ENCODE results near the gene DNASE1L2. TPM values are rescaled to one million over a fixed set of nuclear protein-coding genes. Genes with fewer than 3 reads are reported as not detected.

Gene DNASE1L2
- total and polyA plus RNA-seq, 4 donors = 0.13 to 0.67 (median 0.28) TPM

DNA sequence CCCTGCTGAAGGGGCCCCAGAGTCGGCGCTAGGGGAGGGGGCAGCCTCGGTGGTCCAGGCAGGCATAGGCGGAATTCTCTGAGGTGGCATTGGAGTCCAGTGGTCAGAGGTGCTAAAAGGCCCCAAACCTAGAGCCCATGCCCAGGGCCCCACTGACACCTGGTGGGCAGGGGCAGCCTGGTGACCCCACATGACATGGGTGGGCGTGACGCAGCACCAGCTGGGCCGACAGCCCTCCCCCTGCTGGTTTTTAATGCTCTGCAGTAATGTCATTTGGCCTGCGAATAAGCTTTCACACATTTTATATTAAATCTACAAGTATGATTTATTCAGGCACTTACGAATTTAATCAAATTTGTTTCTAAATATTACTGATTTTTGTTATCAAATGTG lies 33.8 kb downstream of the DNASE1L2 start:
- WGBS = 92% methylated on average over 9 of the region's 9 CpGs

More for the DNA sequence above, 33.8 kb downstream of the DNASE1L2 start:
- Histone ChIP-seq H3K27me3 (ENCODE audit: control insufficient read depth in 4 of 4, insufficient read depth in 4 of 4, low read length in 3 of 4) (no peaks in the 10 kb centered on the region), H3K36me3 (ENCODE audit: control insufficient read depth in 4 of 4, insufficient read depth in 3 of 4, low read depth in 1 of 4, low read length in 3 of 4) (no peaks in the 10 kb centered on the region), H3K9me3 (ENCODE audit: control insufficient read depth in 4 of 4, low read length in 3 of 4) (no peaks in the 10 kb centered on the region), H3K27ac (ENCODE audit: low read depth in 1 of 2, low read length in 2 of 2) (no peak overlapping the region), H3K4me1 (ENCODE audit: control insufficient read depth in 4 of 4, insufficient read depth in 4 of 4, low read length in 3 of 4) (peaks cover 11 to 30% (median 24%) of the 10 kb centered on the region in 4 donors), H3K9ac (ENCODE audit: low read depth in 1 of 2, low read length in 2 of 2) (no peak overlapping the region), H3K4me3 (ENCODE audit: low read depth in 1 of 3, low read length in 3 of 3) (no peak overlapping the region)
- DNase-seq (ENCODE audit: low spot score) = no peak
- TF ChIP-seq RXRA (IDR thresholded peaks at IDR 0.05) (no peak), GABPA (IDR thresholded peaks at IDR 0.05 in 1 of 2, conservative IDR thresholded peaks at IDR 0.05 in 1 of 2) (no peak), ZBTB33 (IDR thresholded peaks at IDR 0.05) (no peak), EGR1 (IDR thresholded peaks at IDR 0.05; ENCODE audit: low read depth in 2 of 2) (no peak), REST (IDR thresholded peaks at IDR 0.05) (no peak), SP1 (IDR thresholded peaks at IDR 0.05) (no peak), HNF4A (conservative IDR thresholded peaks at IDR 0.05) (no peak), FOXA2 (IDR thresholded peaks at IDR 0.05) (no peak), ATF3 (IDR thresholded peaks at IDR 0.05) (no peak), RAD21 (IDR thresholded peaks at IDR 0.05) (no peak), FOXA1 (IDR thresholded peaks at IDR 0.05) (no peak), MAX (IDR thresholded peaks at IDR 0.05) (no peak), CTCF (IDR thresholded peaks at IDR 0.05; ENCODE audit: low read depth, low read length, missing input control) (no peak), NR2F2 (IDR thresholded peaks at IDR 0.05) (no peak), HNF4G (IDR thresholded peaks at IDR 0.05) (no peak)

Data from liver (tissue), 9 donors.